ENCODE results near the gene EXOSC2.
A peak's percentile ranks its signal among the peaks of the same experiment; 100 is the strongest.

EXOSC2 gene

GRCh38 chr9:130696139-130696650, 2.6 kb downstream of the EXOSC2 start:
- Histone ChIP-seq H3K27me3 (ENCODE audit: insufficient read depth, low read length) (no peaks in the 10 kb centered on the region), H3K4me1 (ENCODE audit: control insufficient read depth, insufficient read depth, low read length, unreplicated experiment) (peaks cover 7% of the 10 kb centered on the region), H3K79me2 (ENCODE audit: control insufficient read depth, insufficient read depth, low read length, unreplicated experiment) (peaks cover 44% of the 10 kb centered on the region), H3K27ac (ENCODE audit: low read depth, low read length) (no peak overlapping the region), H3K4me3 (ENCODE audit: low read depth, low read length) (no peak overlapping the region), H3K36me3 (ENCODE audit: insufficient read depth, low read length) (peaks cover 20% of the 10 kb centered on the region; the same call in 1 of the 2 replicates), H2AFZ (ENCODE audit: low read length, unreplicated experiment) (no peak overlapping the region)

DNA sequence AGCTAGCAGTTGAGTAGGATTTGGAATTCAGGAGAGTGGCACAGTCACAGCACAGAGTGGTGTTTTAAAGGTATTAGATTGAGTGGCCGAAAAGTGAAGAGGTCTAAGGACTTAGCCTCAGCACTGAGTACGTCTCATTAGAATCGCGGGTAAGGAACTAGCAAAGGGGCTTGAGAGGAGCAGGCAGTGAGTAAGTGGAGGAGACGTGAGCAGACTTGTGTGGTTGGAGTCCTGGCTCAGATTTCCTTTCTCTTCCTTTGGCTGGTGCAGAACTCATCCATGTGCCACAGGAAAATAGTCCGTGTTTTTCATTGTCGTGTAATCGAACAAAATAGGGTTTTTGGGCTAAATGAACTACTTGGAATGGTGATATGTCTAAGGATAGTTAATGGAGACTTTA, 3.4 kb downstream of the EXOSC2 start:
- Histone ChIP-seq H3K36me3 (ENCODE audit: insufficient read depth, low read length) (peaks cover 28% of the 10 kb centered on the region; the same call in 1 of the 2 replicates), H2AFZ (ENCODE audit: low read length, unreplicated experiment) (no peak overlapping the region), H3K4me1 (ENCODE audit: control insufficient read depth, insufficient read depth, low read length, unreplicated experiment) (peaks cover 7% of the 10 kb centered on the region), H3K27ac (ENCODE audit: low read depth, low read length) (no peak overlapping the region), H3K4me3 (ENCODE audit: low read depth, low read length) (no peak overlapping the region), H3K79me2 (ENCODE audit: control insufficient read depth, insufficient read depth, low read length, unreplicated experiment) (peaks cover 50% of the 10 kb centered on the region), H3K27me3 (ENCODE audit: insufficient read depth, low read length) (no peaks in the 10 kb centered on the region)

- Histone ChIP-seq H2AFZ (ENCODE audit: low read length, unreplicated experiment) (no peak overlapping the region), H3K27ac (ENCODE audit: low read depth, low read length) (no peak overlapping the region), H3K4me1 (ENCODE audit: control insufficient read depth, insufficient read depth, low read length, unreplicated experiment) (peaks cover 7% of the 10 kb centered on the region), H3K79me2 (ENCODE audit: control insufficient read depth, insufficient read depth, low read length, unreplicated experiment) (peaks cover 51% of the 10 kb centered on the region), H3K27me3 (ENCODE audit: insufficient read depth, low read length) (no peaks in the 10 kb centered on the region), H3K4me3 (ENCODE audit: low read depth, low read length) (no peak overlapping the region), H3K36me3 (ENCODE audit: insufficient read depth, low read length) (peaks cover 39% of the 10 kb centered on the region)
Measured at GRCh38 chr9:130698514-130698913, 4.9 kb downstream of the EXOSC2 start.

DNA sequence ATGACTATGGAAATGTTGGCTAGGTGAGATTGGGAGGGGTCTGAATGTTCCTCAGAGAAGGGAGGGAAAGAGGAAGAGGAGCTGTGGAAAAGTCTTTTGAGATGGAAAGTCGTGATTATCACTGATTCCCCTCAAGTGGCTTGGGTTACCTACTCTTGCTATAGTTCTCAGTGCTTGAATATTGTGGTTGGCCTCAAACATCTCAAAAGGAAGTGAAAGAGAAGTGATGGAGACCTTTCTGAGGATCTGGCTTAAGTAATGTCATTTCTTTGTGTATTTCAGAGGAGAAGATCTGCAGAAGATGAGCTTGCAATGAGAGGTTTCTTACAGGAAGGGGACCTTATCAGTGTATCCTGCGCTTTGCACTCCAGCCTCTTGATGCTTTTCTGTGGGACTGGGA, 5.5 kb downstream of the EXOSC2 start:
- Histone ChIP-seq H2AFZ (ENCODE audit: low read length, unreplicated experiment) (no peak overlapping the region), H3K27ac (ENCODE audit: low read depth, low read length) (no peak overlapping the region), H3K4me3 (ENCODE audit: low read depth, low read length) (no peak overlapping the region), H3K79me2 (ENCODE audit: control insufficient read depth, insufficient read depth, low read length, unreplicated experiment) (peaks cover 47% of the 10 kb centered on the region), H3K27me3 (ENCODE audit: insufficient read depth, low read length) (no peaks in the 10 kb centered on the region), H3K36me3 (ENCODE audit: insufficient read depth, low read length) (peaks cover 41% of the 10 kb centered on the region), H3K4me1 (ENCODE audit: control insufficient read depth, insufficient read depth, low read length, unreplicated experiment) (peaks cover 7% of the 10 kb centered on the region)

- Histone ChIP-seq H3K4me1 (ENCODE audit: control insufficient read depth, insufficient read depth, low read length, unreplicated experiment) (peaks cover 7% of the 10 kb centered on the region), H3K36me3 (ENCODE audit: insufficient read depth, low read length) (peaks cover 41% of the 10 kb centered on the region), H3K4me3 (ENCODE audit: low read depth, low read length) (no peak overlapping the region), H3K27ac (ENCODE audit: low read depth, low read length) (no peak overlapping the region), H3K27me3 (ENCODE audit: insufficient read depth, low read length) (no peaks in the 10 kb centered on the region), H3K79me2 (ENCODE audit: control insufficient read depth, insufficient read depth, low read length, unreplicated experiment) (peaks cover 24% of the 10 kb centered on the region), H2AFZ (ENCODE audit: low read length, unreplicated experiment) (no peak overlapping the region)
Measured at GRCh38 chr9:130701059-130702022, 7.8 kb downstream of the EXOSC2 start.

- Histone ChIP-seq H3K27me3 (ENCODE audit: insufficient read depth, low read length) (no peaks in the 10 kb centered on the region), H2AFZ (ENCODE audit: low read length, unreplicated experiment) (no peak overlapping the region), H3K79me2 (ENCODE audit: control insufficient read depth, insufficient read depth, low read length, unreplicated experiment) (peaks cover 15% of the 10 kb centered on the region), H3K36me3 (ENCODE audit: insufficient read depth, low read length) (peaks cover 28% of the 10 kb centered on the region), H3K4me1 (ENCODE audit: control insufficient read depth, insufficient read depth, low read length, unreplicated experiment) (peaks cover 1% of the 10 kb centered on the region), H3K4me3 (ENCODE audit: low read depth, low read length) (no peak overlapping the region), H3K27ac (ENCODE audit: low read depth, low read length) (no peak overlapping the region)
Measured at GRCh38 chr9:130703501-130703900, 9.9 kb downstream of the EXOSC2 start.

DNA sequence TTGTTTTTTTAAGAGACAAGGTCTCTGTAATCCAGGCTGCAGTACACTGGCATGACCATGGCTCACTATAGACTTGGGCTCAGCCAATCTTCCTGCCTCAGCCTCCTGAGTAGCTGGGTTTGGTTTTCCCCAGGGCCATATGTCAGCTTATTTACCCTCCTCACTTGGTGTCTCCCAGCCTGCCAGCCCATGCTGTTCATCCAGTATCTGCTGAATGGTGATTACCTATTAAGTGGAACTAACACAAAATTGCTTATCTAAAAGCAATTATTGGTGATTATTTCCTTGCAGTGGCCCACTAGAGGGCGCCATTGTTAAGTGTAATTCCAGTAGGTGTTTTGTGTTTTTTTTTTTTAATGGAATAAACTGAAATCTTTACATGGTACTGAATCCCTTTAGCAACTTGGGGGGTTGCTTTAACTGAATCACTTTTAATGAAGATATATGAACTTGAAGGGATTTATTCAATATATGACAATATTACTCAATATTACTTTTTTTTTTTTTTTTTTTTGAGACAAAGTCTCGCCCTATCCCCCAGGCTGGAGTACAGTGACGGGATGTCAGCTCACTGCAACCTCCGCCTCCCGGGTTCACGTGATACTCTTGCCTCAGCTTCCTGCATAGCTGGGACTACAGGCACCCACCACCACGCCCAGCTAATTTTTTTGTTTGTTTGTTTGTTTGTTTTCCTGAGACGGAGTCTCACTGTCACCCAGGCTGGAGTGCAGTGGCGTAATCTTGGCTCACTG, 13.8 kb downstream of the EXOSC2 start:
- Histone ChIP-seq H3K36me3 (ENCODE audit: insufficient read depth, low read length) (peaks cover 9% of the 10 kb centered on the region), H3K4me3 (ENCODE audit: low read depth, low read length) (no peak overlapping the region)

GRCh38 chr9:130710822-130711352, 17.3 kb downstream of the EXOSC2 start:
- H3K27me3 ChIP-seq (ENCODE audit: insufficient read depth, low read length), result no peaks in the 10 kb centered on the region
- H3K4me3 ChIP-seq (ENCODE audit: low read depth, low read length), result no peak overlapping the region
- H3K36me3 ChIP-seq (ENCODE audit: insufficient read depth, low read length), result no peaks in the 10 kb centered on the region
- peaks cover 6% of the 10 kb centered on the region for H3K4me1 ChIP-seq (ENCODE audit: control insufficient read depth, insufficient read depth, low read length, unreplicated experiment)
- H3K27ac ChIP-seq (ENCODE audit: low read depth, low read length), result no peak overlapping the region
- peaks cover 30% of the 10 kb centered on the region for H3K79me2 ChIP-seq (ENCODE audit: control insufficient read depth, insufficient read depth, low read length, unreplicated experiment)
- H2AFZ ChIP-seq (ENCODE audit: low read length, unreplicated experiment), result no peak overlapping the region

More for the DNA sequence above, 13.8 kb downstream of the EXOSC2 start:
- no peaks in the 10 kb centered on the region for H3K79me2 ChIP-seq (ENCODE audit: control insufficient read depth, insufficient read depth, low read length, unreplicated experiment)
- H3K27ac ChIP-seq (ENCODE audit: low read depth, low read length), result no peak overlapping the region
- no peak overlapping the region for H2AFZ ChIP-seq (ENCODE audit: low read length, unreplicated experiment)
- H3K27me3 ChIP-seq (ENCODE audit: insufficient read depth, low read length), result no peaks in the 10 kb centered on the region
- no peaks in the 10 kb centered on the region for H3K4me1 ChIP-seq (ENCODE audit: control insufficient read depth, insufficient read depth, low read length, unreplicated experiment)

DNA sequence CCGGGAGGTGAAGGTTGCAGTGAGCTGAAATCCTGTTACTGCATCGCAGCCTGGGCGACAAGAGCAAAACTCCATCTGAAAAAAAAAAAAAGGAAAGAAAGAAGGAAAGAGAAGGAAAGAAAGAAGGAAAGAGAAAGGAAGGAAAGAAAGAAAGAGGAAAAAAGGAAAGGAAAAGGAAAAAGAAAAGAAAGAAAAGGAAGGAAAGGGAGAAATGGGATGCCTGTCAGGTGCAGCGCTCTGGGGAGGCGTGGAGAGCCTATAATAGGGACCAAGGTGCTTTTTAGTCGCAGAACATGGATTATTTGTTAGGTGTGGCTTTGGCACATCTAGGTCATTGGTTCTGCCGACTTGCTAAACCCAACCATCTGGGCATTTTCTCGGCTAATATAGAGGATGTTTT, 17.9 kb downstream of the EXOSC2 start:
- H3K27me3 ChIP-seq (ENCODE audit: insufficient read depth, low read length), result no peaks in the 10 kb centered on the region
- no peak overlapping the region for H3K4me3 ChIP-seq (ENCODE audit: low read depth, low read length)
- H3K27ac ChIP-seq (ENCODE audit: low read depth, low read length), result no peak overlapping the region
- no peak overlapping the region for H2AFZ ChIP-seq (ENCODE audit: low read length, unreplicated experiment)
- peaks cover 35% of the 10 kb centered on the region for H3K79me2 ChIP-seq (ENCODE audit: control insufficient read depth, insufficient read depth, low read length, unreplicated experiment)
- peaks cover 9% of the 10 kb centered on the region for H3K4me1 ChIP-seq (ENCODE audit: control insufficient read depth, insufficient read depth, low read length, unreplicated experiment)
- no peaks in the 10 kb centered on the region for H3K36me3 ChIP-seq (ENCODE audit: insufficient read depth, low read length)

- H3K4me1 ChIP-seq (ENCODE audit: control insufficient read depth, insufficient read depth, low read length, unreplicated experiment), result peaks cover 11% of the 10 kb centered on the region
- peak overlapping the region; percentile 91 for H3K4me3 ChIP-seq (ENCODE audit: low read depth, low read length)
- H2AFZ ChIP-seq (ENCODE audit: low read length, unreplicated experiment), result peak overlapping the region; percentile 86
Measured at GRCh38 chr9:130712564-130713285, 19.1 kb downstream of the EXOSC2 start.

More at GRCh38 chr9:130712564-130713285, 19.1 kb downstream of the EXOSC2 start:
- peak overlapping the region; percentile 92 for H3K27ac ChIP-seq (ENCODE audit: low read depth, low read length)
- peaks cover 48% of the 10 kb centered on the region for H3K79me2 ChIP-seq (ENCODE audit: control insufficient read depth, insufficient read depth, low read length, unreplicated experiment)
- no peaks in the 10 kb centered on the region for H3K27me3 ChIP-seq (ENCODE audit: insufficient read depth, low read length)
- H3K36me3 ChIP-seq (ENCODE audit: insufficient read depth, low read length), result no peaks in the 10 kb centered on the region
